B cell (primary cell): ENCODE results near the gene LAMA3. TPM values are rescaled to one million over a fixed set of nuclear protein-coding genes. Genes with fewer than 3 reads are reported as not detected.

ENCODE experiments used
- ATAC-seq: fragments of 200-7000 bp; cut with Tn5 transposase; one replicate; pipeline ENCODE4 v1.10.0; 2021; ENCODE audit warnings: low read depth, mild to moderate bottlenecking, moderate number of reproducible peaks, moderate library complexity
- CTCF ChIA-PET: fragments of 350-600 bp; sonication (Branson Sonifier 250); formaldehyde crosslinking; loops from one replicate; lab custom pipeline; 2021; ENCODE audit warnings: antibody characterized with exemption, inconsistent platforms; lab: Charles Lee
- POLR2A ChIA-PET: fragments of 350-600 bp; sonication (Branson Sonifier 250); formaldehyde crosslinking; loops from one replicate; lab custom pipeline; 2021; ENCODE audit warnings: antibody characterized with exemption; lab: Charles Lee
- DNase-seq: peaks from one replicate; pipeline ENCODE4 v3.0.0; 2013
- H2AFZ ChIP-seq: 2 replicates; pipeline ENCODE4 v1.6.1; 2012; ENCODE audit warnings: mild to moderate bottlenecking, low read depth, low read length; ENCODE audit not compliant: insufficient read depth, poor library complexity, severe bottlenecking
- H3K27ac ChIP-seq, 2 donors: 1 replicate in 1 of 2; 2 replicates in 1 of 2; pipeline ENCODE4 v1.5.1; 2012 to 2013; ENCODE audit warnings: low read length in 2 of 2, mild to moderate bottlenecking in 2 of 2, moderate library complexity in 1 of 2
- H3K27me3 ChIP-seq, 4 experiments: fragments of 200-600 bp in 1 of 4; sonication (generic) in 1 of 4; replicated peaks in 1 of 4; 1 replicate in 2 of 4; 2 replicates in 2 of 4; pipeline versions ENCODE4 v1.6.1 to v1.7.0; 2013 to 2016; ENCODE audit warnings: low read length in 3 of 4, mild to moderate bottlenecking in 2 of 4, mixed read lengths in 1 of 4, moderate library complexity in 1 of 4; ENCODE audit not compliant: insufficient read depth in 4 of 4, control insufficient read depth in 3 of 4; ENCODE audit errors: control extremely low read depth in 1 of 4
- H3K36me3 ChIP-seq, 2 experiments: replicated peaks in 1 of 2; 1 replicate in 1 of 2; 2 replicates in 1 of 2; pipeline versions ENCODE4 v1.6.1 to v1.7.1; 2013; ENCODE audit warnings: low read length in 1 of 2; ENCODE audit not compliant: insufficient read depth in 2 of 2, control insufficient read depth in 1 of 2; ENCODE audit errors: control extremely low read depth in 1 of 2, extremely low read depth in 1 of 2
- H3K4me1 ChIP-seq, 2 donors: fragments of 200-600 bp in 1 of 2; sonication (generic) in 1 of 2; 1 replicate in 1 of 2; 2 replicates in 1 of 2; pipeline versions ENCODE4 v1.5.1 to v1.6.1; 2013 to 2017; ENCODE audit warnings: low read length in 2 of 2; ENCODE audit not compliant: control insufficient read depth in 2 of 2, insufficient read depth in 2 of 2
- H3K4me2 ChIP-seq: replicated peaks from 2 replicates; pipeline ENCODE3; 2012; ENCODE audit warnings: mild to moderate bottlenecking, low read depth, low read length; ENCODE audit not compliant: poor library complexity, severe bottlenecking
- H3K4me3 ChIP-seq, 5 experiments: fragments of 200-600 bp in 1 of 5; sonication (generic) in 1 of 5; 1 replicate in 3 of 5; 2 replicates in 2 of 5; pipeline versions ENCODE4 v1.5.1 to v1.7.0; 2011 to 2016; ENCODE audit warnings: low read length in 4 of 5, mild to moderate bottlenecking in 4 of 5, low read depth in 2 of 5, control low read depth in 1 of 5, moderate library complexity in 1 of 5; ENCODE audit not compliant: insufficient read depth in 1 of 5; ENCODE audit errors: control extremely low read depth in 1 of 5, extremely low read depth in 1 of 5
- H3K79me2 ChIP-seq: fragments of 200-600 bp; sonication (generic); one replicate; pipeline ENCODE4 v1.6.0; 2016; ENCODE audit warnings: low read length; ENCODE audit not compliant: control insufficient read depth, insufficient read depth
- H3K9ac ChIP-seq: fragments of 200-600 bp; sonication (generic); 2 replicates; pipeline ENCODE4 v1.6.1; 2017; ENCODE audit warnings: mild to moderate bottlenecking, low read length, moderate library complexity
- H3K9me3 ChIP-seq, 3 donors: one replicate each; pipeline versions ENCODE4 v1.6.1 to v1.7.1; 2013; ENCODE audit warnings: low read length in 2 of 3; ENCODE audit not compliant: control insufficient read depth in 2 of 3, insufficient read depth in 1 of 3; ENCODE audit errors: control extremely low read depth in 1 of 3
- H4K20me1 ChIP-seq: 2 replicates; pipeline ENCODE4 v1.6.0; 2012; ENCODE audit warnings: mild to moderate bottlenecking, low read length; ENCODE audit not compliant: insufficient read depth, control insufficient read depth, poor library complexity, severe bottlenecking
- H3K27ac Mint-ChIP-seq: one replicate; pipeline ENCODE4 v1.8.0; 2021; ENCODE audit warnings: mixed read lengths
- H3K27me3 Mint-ChIP-seq: one replicate; pipeline ENCODE4 v1.8.0; 2021; ENCODE audit warnings: mixed read lengths
- H3K4me1 Mint-ChIP-seq: one replicate; pipeline ENCODE4 v1.8.0; 2021; ENCODE audit warnings: mixed read lengths
- H3K4me3 Mint-ChIP-seq: one replicate; pipeline ENCODE4 v1.8.0; 2021; ENCODE audit warnings: mixed read lengths
- H3K9me3 Mint-ChIP-seq: one replicate; pipeline ENCODE4 v1.8.0; 2022; ENCODE audit warnings: mixed read lengths; ENCODE audit not compliant: insufficient read depth
- EZH2 ChIP-seq: IDR thresholded peaks from 2 replicates; pipeline ENCODE4 v1.6.1; 2012; ENCODE audit warnings: borderline replicate concordance, low read depth, mild to moderate bottlenecking, moderate library complexity, low read length; ENCODE audit not compliant: insufficient read depth, poor library complexity, severe bottlenecking
- WGBS: methylation state at CpG from one replicate; pipeline ENCODE4 v1.1.5; 2013; ENCODE audit warnings: missing lambda C conversion rate; ENCODE audit not compliant: insufficient coverage; 5-methylcytosine and 5-hydroxymethylcytosine counted together
- intact Hi-C: fragments of 100-400 bp; cut with micrococcal nuclease; formaldehyde crosslinking; loops from one replicate; pipeline ENCODE4 v1.10.0; 2022
- polyA plus RNA-seq: library from polyadenylated mRNA; depleted of rRNA; stranded (reverse); fragments of >200 nt; gene quantifications from 2 replicates; pipeline ENCODE4 v1.2.3, GENCODE V29; 2012
- total RNA-seq, 2 donors: library from RNA; stranded (reverse); fragments of 120-200 nt in 1 of 2; gene quantifications; 1 replicate in 1 of 2; 2 replicates in 1 of 2; pipeline versions ENCODE4 v1.2.3 to v1.2.4, GENCODE V29; 2013 to 2022
- TF ChIP-seq, protein P1 (sequence below): fragments of 200-600 bp; IDR thresholded peaks from one replicate; pipeline ENCODE4 v1.8.0; 2022; ENCODE audit warnings: antibody characterized with exemption, mild to moderate bottlenecking

The LAMA3 gene
- total and polyA plus RNA-seq, 2 donors (not counting 1 experiment from before 2014, with no cell fraction given) = 0.03 to 0.32 TPM

DNA sequence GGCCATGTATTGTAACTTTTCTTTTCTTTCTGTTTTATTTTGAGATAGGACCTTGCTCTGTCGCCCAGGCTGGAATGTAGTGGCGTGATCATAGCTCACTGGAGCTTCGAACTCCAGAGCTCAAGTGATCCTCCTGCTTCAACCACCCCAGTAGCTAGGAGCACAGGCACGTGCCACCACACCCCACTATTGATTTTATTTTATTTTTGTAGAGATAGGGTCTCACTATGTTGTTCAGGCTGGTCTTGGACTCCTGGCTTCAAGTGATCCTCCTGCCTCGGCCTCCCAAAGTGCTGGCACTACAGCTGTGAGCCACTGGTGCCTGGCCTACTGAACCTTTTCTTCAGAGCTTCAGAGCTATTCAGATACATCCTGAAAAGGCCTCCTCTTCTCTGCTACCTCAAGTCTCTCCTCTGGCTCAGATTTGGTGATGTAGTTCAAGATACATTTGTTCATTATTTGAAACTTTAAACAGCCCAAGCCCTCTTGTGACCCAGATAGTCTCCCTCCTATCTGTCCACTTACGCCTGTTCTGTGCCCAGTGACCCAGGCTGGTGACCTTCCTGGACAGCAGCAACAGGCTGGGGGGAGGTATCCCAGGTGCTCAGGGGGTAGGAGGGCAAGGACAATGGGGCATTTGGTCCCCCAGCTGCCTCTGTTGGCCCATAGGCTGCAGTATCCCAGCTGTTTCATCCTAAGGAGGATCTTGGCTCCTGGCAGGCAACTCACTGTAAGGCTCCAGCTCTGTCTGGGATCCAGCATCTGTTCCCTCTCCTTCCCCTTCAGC lies 38.6 kb downstream of the LAMA3 start:
- H3K4me3 Mint-ChIP-seq = no peak overlapping the region
- H3K27me3 Mint-ChIP-seq = peaks cover 12% of the 10 kb centered on the region
- Histone ChIP-seq H2AFZ (no peak overlapping the region), H4K20me1 (no peaks in the 10 kb centered on the region), H3K9me3 (no peaks in the 10 kb centered on the region), H3K27me3 (peaks cover 0 to 2% (median 0%) of the 10 kb centered on the region in 4 experiments), H3K4me2 (no peak overlapping the region), H3K4me1 (no peaks in the 10 kb centered on the region), H3K36me3 (no peaks in the 10 kb centered on the region), H3K79me2 (no peaks in the 10 kb centered on the region), H3K9ac (no peak overlapping the region), H3K4me3 (no peak overlapping the region), H3K27ac (no peak overlapping the region)
- TF ChIP-seq EZH2 = no peak
- TF ChIP-seq, protein P1, sequence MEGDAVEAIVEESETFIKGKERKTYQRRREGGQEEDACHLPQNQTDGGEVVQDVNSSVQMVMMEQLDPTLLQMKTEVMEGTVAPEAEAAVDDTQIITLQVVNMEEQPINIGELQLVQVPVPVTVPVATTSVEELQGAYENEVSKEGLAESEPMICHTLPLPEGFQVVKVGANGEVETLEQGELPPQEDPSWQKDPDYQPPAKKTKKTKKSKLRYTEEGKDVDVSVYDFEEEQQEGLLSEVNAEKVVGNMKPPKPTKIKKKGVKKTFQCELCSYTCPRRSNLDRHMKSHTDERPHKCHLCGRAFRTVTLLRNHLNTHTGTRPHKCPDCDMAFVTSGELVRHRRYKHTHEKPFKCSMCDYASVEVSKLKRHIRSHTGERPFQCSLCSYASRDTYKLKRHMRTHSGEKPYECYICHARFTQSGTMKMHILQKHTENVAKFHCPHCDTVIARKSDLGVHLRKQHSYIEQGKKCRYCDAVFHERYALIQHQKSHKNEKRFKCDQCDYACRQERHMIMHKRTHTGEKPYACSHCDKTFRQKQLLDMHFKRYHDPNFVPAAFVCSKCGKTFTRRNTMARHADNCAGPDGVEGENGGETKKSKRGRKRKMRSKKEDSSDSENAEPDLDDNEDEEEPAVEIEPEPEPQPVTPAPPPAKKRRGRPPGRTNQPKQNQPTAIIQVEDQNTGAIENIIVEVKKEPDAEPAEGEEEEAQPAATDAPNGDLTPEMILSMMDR = no peak
- DNase-seq (no peak), ATAC-seq (no peak)
- H3K9me3 Mint-ChIP-seq = no peaks in the 10 kb centered on the region
- CTCF ChIA-PET = no interaction called here
- no peak overlapping the region for H3K27ac Mint-ChIP-seq
- POLR2A ChIA-PET = no interaction called here
- intact Hi-C loops = no loop called here
- no peaks in the 10 kb centered on the region for H3K4me1 Mint-ChIP-seq
- WGBS = 80% methylated on average over 1 of the region's 6 CpGs

DNA sequence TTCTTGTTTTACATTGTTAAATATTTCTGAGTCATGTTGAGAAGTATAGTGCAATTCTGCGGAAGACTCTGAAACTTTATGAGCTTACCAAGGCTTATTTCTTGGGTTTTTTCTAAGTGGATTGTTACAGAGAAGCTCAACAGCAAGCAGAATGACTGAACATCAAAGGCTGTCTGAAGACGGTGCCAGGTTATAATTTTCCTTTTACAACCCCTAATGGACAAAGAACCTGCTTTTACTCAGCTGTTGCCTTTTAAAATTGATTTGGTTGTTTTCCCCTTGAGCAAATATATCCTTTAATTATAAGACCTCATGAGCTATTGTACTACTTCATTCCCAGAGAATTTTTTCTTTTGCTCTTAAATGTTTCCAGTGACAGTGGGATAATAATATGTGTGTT lies 41.6 kb downstream of the LAMA3 start:
- Histone ChIP-seq H3K4me2 (no peak overlapping the region), H3K36me3 (no peaks in the 10 kb centered on the region), H3K79me2 (no peaks in the 10 kb centered on the region), H3K27me3 (peaks cover 0 to 2% (median 0%) of the 10 kb centered on the region in 4 experiments), H3K9me3 (no peaks in the 10 kb centered on the region), H4K20me1 (no peaks in the 10 kb centered on the region), H3K4me1 (no peaks in the 10 kb centered on the region), H3K27ac (no peak overlapping the region), H3K4me3 (no peak overlapping the region), H3K9ac (no peak overlapping the region), H2AFZ (no peak overlapping the region)
- no peak overlapping the region for H3K27ac Mint-ChIP-seq
- ATAC-seq (no peak), DNase-seq (no peak)
- peaks cover 11% of the 10 kb centered on the region for H3K27me3 Mint-ChIP-seq
- TF ChIP-seq EZH2 = no peak
- TF ChIP-seq, protein P1 = no peak
- intact Hi-C loops = no loop called here
- ChIA-PET CTCF (interaction anchor here (1.1 kb wide), 1 partner anchor 187 kb away, joined by 3 read pairs; no protein-coding TSS in a partner anchor), POLR2A (no interaction called here)
- no peaks in the 10 kb centered on the region for H3K4me1 Mint-ChIP-seq
- no peaks in the 10 kb centered on the region for H3K9me3 Mint-ChIP-seq
- H3K4me3 Mint-ChIP-seq = no peak overlapping the region
- 100% methylated on average over 1 of the region's 2 CpGs for WGBS
